Left renal cortex interstitium (tissue), 4 donors: ENCODE results near the gene UNC93B1. TPM values are rescaled to one million over a fixed set of nuclear protein-coding genes. Genes with fewer than 3 reads are reported as not detected.

ENCODE experiments used
- DNase-seq, 4 donors: peaks; one replicate each; pipeline ENCODE4 v3.0.0-alpha.2; 2013; ENCODE audit warnings: low read depth in 4 of 4, low spot score in 2 of 4, missing footprints in 1 of 4
- polyA plus RNA-seq, 4 donors: library from polyadenylated mRNA; unstranded; fragments of 120-200 nt; gene quantifications; one replicate each; pipeline ENCODE4 v1.2.1, GENCODE V29; 2013; ENCODE audit not compliant: insufficient read length in 4 of 4

The UNC93B1 gene, protein sequence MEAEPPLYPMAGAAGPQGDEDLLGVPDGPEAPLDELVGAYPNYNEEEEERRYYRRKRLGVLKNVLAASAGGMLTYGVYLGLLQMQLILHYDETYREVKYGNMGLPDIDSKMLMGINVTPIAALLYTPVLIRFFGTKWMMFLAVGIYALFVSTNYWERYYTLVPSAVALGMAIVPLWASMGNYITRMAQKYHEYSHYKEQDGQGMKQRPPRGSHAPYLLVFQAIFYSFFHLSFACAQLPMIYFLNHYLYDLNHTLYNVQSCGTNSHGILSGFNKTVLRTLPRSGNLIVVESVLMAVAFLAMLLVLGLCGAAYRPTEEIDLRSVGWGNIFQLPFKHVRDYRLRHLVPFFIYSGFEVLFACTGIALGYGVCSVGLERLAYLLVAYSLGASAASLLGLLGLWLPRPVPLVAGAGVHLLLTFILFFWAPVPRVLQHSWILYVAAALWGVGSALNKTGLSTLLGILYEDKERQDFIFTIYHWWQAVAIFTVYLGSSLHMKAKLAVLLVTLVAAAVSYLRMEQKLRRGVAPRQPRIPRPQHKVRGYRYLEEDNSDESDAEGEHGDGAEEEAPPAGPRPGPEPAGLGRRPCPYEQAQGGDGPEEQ
- 10 to 100 TPM; 10.3 to 15.5 (median 12.8) TPM for polyA plus RNA-seq

DNA sequence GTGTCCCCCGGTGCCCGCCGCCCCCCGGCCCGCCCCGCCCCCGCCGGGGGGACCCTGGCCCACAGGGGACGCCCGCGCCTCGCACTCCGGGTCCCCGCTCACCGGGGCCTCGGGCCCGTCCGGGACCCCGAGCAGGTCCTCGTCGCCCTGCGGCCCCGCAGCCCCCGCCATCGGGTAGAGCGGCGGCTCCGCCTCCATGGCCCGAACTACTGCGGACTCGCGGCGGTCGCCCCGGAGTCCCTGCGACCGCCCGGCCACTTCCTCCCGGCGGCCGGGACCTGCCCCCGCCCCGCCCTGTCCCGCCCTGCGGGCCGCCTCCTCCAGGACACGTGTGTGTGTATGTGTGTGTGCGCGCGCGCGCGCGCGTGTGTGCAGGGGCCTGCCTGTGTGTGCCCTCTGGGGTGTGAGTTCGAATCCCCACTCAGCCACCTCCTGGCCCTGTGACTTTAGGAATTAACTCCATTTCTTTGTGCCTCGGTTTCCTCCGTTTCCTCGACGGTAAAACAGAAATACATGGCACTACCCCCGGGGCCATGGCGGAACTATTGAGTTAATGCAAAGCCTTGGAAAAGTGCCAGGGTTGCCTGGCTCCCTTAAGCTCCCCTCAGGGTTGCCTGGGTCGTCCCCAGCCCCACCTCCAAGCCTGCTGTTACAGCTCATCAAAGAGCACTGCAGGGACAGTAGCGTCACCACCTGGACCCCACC, at the start of gene UNC93B1:
TSS of gene UNC93B1 (minus strand) at position 252 of the 705 bp plus-strand sequence. CDS start at position 198, 54 bp downstream.
- peak in 2 of 4 donors; percentile 52 to 58 for DNase-seq

DNA sequence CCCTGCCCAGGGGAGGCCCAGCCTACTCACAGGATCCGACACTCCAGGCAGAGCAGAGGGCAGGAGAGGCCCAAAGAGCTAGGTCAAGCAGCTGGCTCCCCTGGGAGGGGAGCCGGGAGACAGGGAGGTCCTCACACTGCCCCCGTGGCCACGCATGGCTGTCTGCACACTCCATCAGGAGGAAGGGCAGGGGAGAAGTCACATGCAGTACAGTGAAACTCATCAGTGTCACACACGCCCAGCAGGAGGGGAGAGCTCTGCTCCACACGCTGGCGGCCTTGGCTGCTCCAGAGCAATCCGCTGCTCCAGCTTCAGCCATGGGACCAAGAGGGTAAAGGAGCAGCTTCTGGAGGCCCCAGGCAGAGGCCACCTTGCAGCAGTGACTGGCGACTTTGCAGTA, 49.2 kb upstream of the UNC93B1 start:
- DNase-seq: no peak

DNA sequence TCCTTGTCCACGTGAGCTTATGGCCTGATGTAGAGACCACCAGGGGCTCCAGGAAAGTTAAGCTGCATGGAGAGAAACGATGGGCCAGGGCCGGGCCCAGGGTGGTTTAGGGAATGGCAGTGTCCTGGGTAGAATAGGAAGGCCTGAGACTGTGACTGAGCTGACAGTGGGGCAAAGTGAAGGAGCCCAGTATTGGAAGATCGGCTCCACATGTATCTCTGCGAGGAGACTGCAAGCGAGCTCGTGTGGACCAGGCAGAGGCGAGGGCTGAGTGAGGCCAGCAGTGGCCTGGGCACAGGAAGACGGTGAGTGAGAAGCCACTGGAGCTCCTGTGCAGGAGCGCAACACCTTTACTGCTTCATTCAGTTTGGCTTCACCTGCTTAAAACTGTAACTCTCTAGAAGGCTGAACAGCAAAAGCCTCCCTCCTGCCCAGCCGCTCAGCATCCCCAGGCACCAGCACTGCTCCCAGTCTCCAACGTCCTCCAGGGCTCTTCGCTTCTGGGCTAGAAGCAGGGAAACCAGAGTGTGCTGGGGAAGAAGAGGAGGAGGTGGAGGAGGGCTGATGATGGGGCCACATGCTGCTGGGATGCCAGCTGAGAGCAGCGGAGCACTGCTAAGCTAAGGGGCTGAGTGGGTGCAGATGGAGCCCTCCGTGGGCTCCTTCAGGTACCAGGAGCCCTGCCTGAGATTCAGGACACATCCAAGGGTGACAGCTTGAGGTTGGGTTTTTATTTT, 48.4 kb upstream of the UNC93B1 start:
- DNase-seq: no peak

GRCh38 chr11:68051191-68052136, 47.6 kb upstream of the UNC93B1 start:
- DNase-seq: no peak

- DNase-seq: no peak
Measured at GRCh38 chr11:68050371-68050841, 46.5 kb upstream of the UNC93B1 start.

DNA sequence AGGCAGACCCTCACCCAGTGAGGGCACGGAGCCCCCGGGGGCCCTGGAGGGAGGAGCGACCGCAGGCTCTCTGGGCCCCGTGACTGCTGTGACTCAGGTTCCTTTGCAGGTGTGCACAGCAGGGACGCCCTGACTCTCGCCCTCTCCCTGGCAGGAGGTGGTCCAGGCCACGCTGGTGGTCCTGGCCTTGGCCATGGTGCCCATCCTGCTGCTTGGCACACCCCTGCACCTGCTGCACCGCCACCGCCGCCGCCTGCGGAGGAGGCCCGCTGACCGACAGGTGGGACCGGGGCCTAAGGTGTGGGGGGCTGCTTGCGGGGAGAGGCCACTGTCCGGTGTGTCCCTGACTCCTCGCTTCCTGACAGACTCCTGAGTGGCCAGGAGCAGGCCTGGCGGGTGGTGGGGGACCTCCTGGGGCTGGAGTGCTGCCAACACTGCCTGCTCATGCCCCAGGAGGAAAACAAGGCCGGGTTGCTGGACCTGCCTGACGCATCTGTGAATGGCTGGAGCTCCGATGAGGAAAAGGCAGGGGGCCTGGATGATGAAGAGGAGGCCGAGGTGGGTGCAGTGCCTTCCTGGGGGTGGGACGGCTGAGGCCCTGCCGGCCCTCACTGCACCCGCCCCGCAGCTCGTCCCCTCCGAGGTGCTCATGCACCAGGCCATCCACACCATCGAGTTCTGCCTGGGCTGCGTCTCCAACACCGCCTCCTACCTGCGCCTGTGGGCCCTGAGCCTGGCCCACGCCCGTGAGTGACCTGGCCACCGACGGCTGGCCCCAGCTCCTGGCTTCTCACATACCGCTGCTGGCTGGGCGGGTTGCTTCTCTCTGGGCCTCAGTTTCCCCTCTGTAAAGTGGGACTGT, 45.8 kb upstream of the UNC93B1 start:
- DNase-seq: no peak

DNA sequence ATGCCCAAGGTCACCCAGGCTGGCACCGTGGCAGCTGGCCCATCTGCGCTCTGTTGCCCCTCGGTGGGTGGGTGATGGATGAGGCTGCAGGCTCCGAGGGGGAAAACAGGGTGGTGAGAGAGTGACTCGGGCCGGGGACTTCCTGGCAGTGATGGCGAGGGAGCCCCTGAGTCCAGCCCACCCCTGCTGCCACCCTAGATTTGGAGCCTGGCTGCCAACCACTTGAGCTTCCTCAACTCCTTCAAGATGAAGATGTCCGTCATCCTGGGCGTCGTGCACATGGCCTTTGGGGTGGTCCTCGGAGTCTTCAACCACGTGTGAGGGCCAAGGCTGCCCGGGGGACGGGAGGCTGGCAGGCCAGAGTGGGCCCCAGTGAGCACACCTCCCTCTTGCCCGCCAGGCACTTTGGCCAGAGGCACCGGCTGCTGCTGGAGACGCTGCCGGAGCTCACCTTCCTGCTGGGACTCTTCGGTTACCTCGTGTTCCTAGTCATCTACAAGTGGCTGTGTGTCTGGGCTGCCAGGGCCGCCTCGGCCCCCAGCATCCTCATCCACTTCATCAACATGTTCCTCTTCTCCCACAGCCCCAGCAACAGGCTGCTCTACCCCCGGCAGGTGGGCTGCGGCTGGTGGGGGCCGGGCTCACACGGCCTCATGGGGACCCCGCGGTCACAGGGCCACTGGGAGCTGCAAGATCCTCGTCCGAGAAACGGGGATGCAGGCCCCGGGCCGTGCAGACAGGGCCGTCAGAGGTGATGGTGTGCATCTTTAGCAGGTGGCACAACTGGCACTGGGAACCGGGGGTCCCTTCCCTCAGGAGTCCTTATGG, 45.0 kb upstream of the UNC93B1 start:
- no peak for DNase-seq

GRCh38 chr11:68047437-68048290, 43.8 kb upstream of the UNC93B1 start:
- no peak for DNase-seq

GRCh38 chr11:68044898-68045351, 41.0 kb upstream of the UNC93B1 start:
- DNase-seq: no peak

DNA sequence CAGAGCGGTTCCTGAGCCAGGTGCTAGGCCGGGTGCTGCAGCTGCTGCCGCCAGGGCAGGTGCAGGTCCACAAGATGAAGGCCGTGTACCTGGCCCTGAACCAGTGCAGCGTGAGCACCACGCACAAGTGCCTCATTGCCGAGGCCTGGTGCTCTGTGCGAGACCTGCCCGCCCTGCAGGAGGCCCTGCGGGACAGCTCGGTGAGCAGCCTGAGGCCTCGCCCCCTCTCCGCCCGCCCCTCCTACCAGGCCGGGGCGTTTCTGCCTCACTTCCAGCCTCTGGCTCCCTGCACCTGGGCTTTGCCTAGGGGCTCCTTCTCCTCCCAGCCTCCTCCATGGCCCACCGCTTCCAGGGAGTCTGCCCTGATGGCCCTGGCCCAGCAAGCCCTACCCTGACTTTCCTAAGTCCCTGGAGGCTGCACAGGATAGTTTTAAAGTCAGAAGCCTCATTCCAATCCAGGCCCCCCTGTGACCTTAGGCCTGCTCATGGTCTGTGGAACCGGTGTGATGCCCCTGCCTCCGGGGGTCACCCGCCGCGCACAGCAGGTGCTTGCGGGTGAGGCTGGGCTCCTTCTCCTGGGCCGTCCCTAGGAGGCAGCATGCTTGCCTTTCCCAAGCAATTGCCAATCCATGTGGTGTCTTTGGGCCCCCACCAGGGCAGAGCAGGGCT, 40.4 kb upstream of the UNC93B1 start:
- DNase-seq: no peak

DNA sequence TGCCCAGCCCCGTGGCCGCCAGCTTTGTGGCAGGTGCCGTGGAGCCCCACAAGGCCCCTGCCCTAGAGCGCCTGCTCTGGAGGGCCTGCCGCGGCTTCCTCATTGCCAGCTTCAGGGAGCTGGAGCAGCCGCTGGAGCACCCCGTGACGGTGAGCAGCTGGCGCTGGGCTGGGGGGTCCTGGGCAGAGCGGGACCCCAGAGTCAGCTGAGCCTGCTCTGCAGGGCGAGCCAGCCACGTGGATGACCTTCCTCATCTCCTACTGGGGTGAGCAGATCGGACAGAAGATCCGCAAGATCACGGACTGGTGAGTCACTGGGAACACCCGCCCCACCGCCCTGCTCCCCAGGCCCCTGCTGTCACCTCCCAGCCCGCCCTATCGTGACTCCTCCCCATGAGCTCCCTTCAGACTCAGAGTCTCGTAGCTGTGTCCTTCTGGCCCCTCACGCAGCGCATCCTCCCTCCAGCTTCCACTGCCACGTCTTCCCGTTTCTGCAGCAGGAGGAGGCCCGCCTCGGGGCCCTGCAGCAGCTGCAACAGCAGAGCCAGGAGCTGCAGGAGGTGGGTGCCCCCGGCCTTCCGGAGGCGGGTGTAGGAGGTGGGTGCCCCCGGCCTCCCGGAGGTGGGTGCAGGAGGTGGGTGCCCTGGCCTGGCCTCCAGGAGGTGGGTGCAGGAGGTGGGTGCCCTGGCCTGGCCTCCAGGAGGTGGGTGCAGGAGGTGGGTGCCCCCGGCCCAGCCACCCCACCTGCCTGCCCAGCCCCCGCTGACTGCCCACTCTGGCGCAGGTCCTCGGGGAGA, 39.6 kb upstream of the UNC93B1 start:
- no peak for DNase-seq

DNA sequence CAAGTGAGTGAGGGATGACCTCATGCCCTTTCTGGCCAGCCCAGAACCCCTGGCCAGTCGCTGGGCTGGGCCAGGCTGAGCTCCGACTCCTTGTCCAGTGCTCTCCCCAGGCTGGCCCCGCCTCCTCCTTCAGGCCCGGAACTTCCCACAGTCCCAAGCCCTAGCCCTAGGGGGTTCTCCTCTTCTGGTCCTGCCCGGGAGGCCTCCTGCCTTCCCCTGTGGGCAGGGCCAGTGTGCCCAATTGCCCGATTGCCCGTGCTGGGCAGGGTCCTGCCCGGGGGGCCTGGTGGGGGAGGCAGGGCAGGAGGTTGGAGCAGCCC, 39.1 kb upstream of the UNC93B1 start:
- DNase-seq: no peak

DNA sequence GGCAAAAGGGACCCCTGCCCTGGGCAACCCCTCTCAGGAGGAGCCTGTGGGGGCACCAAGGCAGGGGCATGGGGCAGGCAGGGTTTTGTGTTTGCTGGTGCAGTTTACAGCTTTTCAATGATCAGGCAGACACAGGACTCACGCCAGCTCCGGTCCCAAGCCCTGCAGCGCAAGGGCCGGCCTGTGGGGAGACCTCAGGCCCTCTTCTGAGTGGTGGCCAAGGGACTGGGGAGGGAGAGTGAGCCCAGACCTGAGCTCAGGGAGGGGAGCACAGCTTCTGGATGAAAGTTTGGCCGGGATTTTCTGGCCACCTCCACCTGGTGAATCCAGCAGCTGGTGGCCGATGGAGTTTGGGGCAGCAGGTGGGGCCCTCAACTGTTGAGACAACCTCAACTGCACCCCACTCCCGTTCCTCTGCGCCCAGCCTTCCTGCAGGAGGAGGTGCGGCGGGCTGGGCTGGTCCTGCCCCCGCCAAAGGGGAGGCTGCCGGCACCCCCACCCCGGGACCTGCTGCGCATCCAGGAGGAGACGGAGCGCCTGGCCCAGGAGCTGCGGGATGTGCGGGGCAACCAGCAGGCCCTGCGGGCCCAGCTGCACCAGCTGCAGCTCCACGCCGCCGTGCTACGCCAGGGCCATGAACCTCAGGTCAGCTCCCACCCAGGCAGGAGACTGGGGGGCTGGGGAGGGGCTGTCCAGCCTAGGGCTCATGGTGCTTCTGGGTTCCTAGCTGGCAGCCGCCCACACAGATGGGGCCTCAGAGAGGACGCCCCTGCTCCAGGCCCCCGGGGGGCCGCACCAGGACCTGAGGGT, 38.5 kb upstream of the UNC93B1 start:
- DNase-seq: no peak

DNA sequence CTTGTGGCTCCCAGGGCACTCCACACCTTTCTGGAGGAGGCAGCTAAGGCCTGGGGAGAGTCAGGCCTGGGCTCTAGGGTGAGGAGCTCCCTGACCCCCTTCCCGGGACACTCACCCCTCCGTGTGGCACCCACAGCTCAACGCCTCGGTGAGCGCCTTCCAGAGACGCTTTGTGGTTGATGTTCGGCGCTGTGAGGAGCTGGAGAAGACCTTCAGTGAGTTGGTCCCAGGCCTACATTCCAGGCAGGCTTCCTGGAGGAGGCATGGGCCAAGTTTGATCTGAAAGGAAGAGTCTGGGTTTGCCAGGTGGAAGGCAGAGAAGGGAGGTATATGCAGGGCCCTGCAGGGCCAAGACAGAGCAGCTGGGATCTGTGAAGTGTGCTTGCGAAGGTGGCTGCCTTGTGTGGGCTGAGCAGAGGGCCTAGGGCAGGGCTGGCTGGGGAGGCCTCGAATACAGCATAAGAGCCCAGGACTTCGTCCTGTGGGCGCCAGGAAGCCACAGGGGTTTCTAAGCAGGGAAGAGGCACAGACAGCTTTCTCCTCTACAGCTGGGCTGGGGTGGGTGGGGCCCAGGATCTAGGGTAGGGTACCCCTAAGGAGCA, 37.8 kb upstream of the UNC93B1 start:
- no peak for DNase-seq
